GM21737 (cell line): ENCODE results near the gene MUSTN1.

Experiments
- ATAC-seq: cut with Tn5 transposase; IDR thresholded peaks from one replicate; pipeline ENCODE4 v1.9.1; 2021; ENCODE audit warnings: mild to moderate bottlenecking, moderate library complexity; ENCODE audit not compliant: unreplicated experiment

MUSTN1 gene

DNA sequence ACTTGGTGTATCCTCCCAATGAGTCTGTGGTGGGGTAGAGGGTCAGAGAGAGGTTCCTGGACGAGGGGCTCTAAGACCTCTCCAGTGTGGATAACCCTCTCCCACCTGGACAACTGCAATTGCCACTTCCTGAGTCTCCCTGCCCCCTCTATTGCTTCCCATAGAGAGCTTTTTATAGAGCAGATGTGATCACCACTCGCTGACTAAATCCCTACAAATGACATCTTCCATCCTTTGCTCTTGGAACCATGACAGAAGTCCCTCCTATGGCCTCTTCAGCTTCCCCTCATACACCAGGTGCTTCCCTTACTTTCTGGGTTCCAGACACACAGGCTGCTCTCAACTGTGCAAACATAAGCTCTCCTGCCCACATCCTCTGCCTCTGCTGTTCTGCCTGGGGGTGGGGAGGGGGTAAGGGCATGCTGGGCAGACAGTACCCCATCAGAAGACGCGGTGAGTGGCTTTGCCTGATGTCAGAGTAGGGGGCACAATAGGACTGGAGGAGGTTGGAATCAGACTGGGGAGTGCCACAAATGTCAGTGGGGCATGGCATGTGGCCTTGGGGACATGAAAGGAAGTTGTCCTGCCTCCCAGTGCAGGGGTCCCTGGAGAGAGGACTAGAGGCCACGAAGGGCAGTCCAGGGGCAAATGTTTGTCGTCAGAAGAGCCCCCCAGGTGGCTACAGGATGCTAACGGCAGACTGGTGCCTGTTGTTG is 25.0 kb downstream of the MUSTN1 start:
- no peak for ATAC-seq

DNA sequence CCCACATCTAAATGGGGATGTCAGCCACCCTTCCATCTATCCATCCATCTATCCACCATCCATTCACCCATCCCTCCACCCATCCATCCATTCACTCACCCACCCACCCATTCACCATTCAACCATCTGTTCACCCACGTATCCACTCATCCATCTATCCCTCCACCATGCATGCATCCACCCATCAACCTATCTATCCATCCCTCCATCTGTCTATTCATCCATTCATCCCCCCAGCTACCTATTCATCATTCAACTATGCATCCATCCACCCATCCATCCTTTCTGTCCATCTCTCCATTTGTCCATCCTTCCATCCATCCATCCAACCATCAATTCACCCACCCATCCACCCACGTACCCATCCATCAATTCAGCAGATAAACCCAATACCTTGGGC is 25.7 kb downstream of the MUSTN1 start:
- no peak for ATAC-seq

DNA sequence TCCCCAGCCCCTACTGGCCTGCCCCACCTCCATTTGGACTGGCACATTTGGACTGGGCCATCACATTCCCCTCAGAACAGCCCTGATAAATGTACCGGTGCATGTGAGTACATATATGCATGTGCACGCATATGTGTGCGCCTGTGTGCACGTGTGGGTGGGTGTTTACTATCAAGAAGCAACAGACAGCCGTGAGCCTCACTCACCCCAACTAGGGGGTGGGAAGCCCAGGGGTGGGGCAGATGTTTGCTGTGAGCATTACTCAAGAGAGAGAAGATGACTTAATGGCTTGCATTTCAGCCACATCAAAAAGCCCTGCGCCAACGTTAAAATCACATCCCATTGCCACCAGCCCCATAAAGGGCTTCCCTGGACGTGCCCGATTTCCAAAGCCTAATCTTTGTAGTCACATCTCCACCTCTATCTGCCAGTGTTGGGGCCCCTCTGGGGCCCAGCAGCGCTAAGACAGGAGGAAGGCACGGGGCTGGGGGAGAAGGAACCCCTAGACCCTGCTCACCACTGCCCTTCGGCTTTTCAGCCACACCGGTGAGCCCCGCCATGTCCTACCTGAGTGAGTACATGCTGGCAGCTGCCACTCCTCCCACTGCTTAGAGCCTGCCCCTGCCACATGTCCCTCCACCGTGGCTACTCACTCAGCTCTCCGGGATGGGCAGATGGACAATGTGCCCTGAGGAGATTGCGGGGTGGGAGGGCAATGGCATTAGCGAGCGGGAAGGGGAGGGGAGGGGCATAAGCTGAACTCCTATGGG is 29.4 kb downstream of the MUSTN1 start:
- no peak for ATAC-seq

- ATAC-seq = no peak
Measured at GRCh38 chr3:52801839-52802238, 33.0 kb downstream of the MUSTN1 start.

DNA sequence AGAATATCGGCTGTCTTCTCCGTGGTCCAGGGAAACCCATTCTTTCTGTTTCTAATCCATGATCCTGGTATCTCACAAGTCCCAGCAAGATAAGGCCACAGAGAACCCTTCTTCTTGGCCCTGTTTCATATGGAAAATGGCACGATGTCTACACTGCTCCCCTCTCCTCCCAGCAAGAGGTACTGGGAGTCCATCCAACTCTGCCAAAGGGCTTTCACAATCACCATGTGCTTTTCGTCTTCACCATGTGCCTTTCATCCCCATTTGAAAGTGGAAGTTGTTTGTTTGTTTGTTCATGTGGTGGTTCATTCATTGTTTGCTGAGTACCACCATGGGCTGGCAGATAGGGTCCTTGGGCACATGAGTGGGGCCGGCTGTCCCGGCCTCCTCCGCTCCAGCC is 34.7 kb downstream of the MUSTN1 start:
- ATAC-seq = no peak

GRCh38 chr3:52798978-52799476 is 35.8 kb downstream of the MUSTN1 start:
- no peak for ATAC-seq

DNA sequence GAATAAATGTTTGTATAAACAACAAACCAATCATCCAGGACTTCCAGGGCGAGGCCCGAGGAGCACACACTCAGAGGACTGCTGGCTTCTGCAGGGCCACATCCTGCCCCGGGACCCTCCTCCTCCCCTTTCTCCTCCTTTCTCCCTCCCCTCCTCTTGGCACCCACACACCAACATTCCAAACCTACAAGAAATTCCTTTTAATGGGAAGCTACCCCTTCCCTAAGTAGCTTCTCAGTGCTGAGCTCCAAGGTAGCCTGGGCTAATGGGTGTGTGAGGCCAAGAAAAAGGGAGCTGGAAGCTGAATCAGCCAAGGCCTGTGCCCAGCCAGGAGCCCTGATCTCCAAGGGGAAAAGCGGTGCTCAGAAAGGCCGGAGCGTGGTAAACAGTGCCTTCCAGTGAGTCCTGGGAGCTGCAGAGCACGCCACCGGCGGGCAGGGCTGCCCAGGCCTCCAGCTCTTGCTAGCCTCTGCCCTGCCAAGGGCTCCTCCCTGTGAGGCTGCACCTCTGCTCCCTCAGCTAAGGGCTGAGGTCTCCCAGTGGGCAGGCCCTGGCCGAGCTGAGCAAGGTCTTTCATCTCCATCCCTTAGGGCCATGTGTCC is 36.3 kb downstream of the MUSTN1 start:
- no peak for ATAC-seq

DNA sequence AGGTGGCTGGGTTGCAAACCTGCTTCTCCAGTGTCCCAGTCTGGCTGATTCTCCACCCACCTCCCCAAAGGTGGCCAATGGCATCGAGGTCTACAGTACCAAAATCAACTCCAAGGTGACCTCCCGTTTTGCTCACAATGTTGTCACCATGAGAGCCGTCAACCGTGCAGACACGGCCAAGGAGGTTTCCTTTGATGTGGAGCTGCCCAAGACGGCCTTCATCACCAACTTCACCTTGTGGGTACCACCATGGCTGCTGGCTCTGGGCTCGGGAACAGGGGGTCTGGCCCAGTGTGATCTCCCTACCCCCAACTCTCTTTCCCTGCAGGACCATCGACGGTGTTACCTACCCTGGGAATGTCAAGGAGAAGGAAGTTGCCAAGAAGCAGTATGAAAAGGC is 38.4 kb downstream of the MUSTN1 start:
- ATAC-seq = no peak

DNA sequence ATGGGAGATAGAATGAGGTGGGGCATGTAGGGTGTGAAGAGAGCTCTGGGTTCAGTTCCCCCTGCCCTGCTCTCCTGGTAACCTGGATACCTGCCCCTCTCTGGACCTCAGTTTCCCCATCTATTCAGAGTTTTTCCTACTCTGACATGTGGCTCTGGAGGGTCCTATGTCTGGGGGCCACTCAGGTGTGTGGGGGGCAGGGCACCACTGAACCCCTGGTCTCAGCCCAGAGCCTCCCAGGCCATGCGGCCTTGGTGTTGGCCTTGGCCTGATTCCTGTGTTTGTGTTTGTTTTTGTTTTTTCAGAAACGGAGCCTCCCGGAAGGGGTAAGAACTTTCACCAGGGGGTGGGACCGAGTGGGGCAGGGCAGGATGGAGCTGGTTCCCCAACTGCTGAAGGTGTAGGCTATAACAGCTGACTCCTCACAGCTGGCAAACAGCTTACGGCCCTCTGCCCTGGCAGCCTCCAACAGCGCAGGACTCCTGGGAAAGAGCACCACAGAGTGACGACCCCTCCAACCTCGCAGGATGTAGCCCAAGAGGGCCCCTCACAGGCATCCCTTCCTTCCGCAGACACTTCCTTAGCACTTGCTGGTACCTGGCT is 39.4 kb downstream of the MUSTN1 start:
- ATAC-seq = no peak

DNA sequence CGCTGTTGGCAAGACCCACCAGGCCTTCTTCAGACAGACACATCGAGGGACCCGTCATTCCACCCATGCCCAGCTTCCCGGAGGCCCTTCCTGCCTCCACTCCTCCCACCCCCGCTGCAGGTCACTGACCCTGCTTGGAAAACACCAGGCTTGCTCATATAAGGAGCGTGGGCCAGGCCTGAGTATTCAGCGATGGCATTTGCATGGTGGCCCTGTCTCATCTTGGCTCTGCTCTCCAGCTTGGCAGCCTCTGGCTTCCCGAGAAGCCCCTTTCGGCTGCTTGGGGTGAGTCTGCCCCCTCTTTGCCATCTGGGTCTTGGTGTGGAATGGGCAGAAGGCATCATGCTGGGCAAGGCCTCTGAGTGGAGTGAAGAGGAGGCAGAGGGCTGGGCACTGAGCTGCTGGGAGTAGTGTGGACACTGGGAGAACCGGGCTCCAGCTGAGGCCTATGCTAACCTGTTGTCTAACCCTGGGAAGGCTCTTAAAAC is 40.2 kb downstream of the MUSTN1 start, which contains the start of gene ITIH3:
ITIH3 (plus strand) TSS at position 185 of the 488 bp plus-strand sequence; CDS start at position 193, 8 bp downstream.
- no peak for ATAC-seq

GRCh38 chr3:52793702-52794611 is 40.9 kb downstream of the MUSTN1 start:
- ATAC-seq = no peak

DNA sequence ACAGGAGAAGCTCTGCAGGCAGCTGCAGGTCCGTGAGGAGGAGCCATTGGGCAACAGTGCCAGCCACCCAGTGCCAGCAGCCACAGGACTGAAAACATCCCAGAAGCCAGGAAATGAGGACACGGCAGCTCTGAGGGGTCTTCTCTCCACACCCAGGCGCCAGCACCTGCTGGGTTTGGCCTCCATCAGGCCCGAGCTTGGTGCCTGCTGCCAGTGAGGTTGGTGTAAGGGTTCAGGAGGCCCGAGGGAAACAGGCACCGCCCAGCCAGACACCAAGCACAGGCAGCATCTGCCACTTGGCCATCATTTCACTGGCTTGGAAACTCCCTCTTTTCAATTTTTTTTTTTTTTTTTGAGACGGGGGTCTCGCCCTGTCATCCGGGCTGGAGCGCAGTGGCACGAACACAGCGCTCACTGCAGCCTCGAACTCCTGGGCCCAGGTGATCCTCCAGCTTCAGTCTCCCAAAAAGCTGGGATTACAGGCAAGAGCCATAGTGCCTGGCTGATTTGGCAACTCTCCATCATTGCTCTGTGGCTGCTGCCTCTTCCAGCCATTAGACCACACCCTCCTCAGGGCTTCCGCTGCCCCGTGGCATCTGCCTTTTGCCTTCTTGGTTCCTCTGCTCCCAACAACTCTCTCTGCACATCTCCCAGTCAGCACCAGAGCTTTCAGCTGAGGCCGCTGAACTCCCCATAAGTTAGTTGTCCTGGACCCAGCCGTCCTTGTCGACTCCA is 41.7 kb downstream of the MUSTN1 start:
- ATAC-seq = no peak

- no peak for ATAC-seq
Measured at GRCh38 chr3:52792413-52792812, 42.4 kb downstream of the MUSTN1 start.

- no peak for ATAC-seq
Measured at GRCh38 chr3:52791928-52792327, 42.9 kb downstream of the MUSTN1 start.

DNA sequence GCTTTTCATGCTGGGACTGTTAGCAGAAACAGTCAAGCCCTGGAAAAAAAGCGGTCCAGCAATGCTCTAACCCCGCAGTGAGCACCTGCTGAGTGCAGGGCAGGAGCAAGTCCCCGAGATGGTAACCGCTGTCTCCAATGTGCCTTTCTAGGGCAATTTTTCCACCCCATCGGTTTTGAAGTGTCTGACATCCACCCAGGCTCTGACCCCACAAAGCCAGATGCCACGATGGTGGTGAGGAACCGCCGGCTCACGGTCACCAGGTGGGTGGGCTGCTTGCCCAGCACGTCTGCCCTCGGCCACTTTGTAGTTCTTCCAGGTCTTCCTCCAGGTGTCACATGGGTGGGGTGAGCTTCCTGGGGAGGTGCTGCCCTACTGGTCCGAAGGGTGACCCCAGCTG is 43.5 kb downstream of the MUSTN1 start:
- ATAC-seq = no peak

DNA sequence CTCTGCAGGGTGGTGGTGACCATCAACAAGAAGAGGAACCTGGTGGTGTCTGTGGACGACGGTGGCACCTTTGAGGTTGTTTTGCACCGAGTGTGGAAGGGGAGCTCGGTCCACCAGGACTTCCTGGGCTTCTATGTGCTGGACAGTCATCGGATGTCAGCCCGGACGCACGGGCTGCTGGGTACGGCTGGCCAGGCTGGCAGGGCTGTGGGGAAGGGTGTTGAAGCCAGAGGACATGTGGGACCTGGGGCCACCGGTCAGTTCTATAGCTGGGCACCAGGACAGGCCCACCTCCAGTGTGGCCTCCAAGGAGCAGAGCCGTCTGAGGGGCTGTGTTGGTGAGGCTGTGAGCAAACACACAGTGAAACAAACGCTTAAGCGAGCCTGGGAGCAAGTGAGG is 44.1 kb downstream of the MUSTN1 start:
- ATAC-seq = no peak

DNA sequence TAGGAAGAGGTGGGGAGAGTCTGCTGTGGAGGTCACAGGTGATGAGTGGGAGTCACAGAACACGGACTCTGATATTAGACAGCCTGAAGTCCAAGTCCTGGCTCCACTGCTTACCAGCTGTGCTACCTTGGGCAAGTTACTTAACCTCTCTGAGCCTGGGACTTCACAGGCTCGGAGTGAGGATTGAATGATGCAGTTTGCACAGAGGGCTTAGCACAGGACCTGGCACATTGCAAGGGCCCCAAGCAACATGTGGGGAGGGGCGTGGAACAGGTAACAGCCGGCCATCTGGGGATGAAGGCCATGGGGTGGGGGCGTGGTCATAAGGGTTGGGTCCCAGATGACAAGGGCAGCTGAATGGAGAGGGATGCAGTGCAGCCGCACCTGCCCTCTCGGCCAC is 44.5 kb downstream of the MUSTN1 start:
- no peak for ATAC-seq

DNA sequence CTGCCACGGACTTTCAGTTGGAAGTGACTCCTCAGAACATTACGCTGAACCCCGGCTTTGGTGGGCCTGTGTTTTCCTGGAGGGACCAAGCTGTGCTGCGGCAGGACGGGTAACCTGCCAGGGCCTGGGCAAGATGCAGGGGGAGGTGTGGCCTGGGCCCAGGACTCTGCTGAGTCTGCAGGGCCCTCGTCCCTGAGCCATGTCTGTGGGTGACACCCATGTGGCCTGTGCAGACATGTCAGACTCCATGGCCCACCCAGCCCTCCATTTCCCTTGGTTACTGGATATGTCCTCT is 45.1 kb downstream of the MUSTN1 start:
- ATAC-seq = no peak

DNA sequence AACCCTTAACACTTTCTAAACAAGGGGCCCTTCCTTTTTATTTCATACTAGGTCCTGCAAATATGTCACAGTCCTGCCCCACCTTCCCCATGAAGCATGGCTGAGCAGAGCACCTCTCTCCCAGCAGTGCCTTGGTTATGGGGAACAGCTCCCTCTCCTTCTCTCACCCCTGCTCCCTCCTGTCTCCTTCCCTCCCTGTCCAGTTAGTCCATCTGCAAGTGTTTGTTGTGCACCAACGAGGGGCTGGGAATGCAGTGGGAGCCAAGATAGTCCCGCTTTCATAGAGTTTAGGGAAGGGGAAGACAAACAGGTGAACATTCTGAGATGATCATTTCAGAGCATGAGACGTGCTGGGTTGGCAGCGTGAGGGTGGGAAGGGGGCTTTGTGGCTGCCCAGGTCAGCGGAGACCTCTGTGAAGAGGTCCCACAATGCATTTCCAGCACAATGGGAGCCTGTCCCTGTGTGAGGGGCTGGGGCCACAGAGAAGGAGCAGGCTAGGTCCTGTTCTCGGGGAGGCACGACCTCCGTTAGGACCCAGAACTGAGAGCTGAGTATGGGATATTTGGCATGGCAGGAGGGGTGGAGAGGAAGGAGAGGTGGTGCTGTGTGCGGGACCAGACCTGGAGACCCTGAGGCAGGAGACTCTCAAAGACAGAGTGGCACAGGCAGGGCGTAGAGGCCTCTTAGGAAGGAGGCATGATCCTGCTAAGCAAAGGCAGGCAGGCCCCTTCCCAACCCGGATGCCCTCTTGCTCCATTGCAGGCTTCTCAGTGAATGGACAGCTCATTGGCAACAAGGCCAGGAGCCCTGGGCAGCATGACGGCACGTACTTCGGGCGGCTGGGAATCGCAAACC is 45.7 kb downstream of the MUSTN1 start:
- ATAC-seq = no peak
